HG03442 (cell line): Measurements from ENCODE around the gene SLC27A2.

ENCODE experiments used
- ATAC-seq: cut with Tn5 transposase; IDR thresholded peaks from one replicate; pipeline ENCODE4 v1.9.1; 2021; ENCODE audit warnings: mild to moderate bottlenecking, moderate library complexity; ENCODE audit not compliant: unreplicated experiment

SLC27A2 gene

GRCh38 chr15:50262533-50262932 is 80.5 kb downstream of the SLC27A2 start:
- ATAC-seq, result no peak

DNA sequence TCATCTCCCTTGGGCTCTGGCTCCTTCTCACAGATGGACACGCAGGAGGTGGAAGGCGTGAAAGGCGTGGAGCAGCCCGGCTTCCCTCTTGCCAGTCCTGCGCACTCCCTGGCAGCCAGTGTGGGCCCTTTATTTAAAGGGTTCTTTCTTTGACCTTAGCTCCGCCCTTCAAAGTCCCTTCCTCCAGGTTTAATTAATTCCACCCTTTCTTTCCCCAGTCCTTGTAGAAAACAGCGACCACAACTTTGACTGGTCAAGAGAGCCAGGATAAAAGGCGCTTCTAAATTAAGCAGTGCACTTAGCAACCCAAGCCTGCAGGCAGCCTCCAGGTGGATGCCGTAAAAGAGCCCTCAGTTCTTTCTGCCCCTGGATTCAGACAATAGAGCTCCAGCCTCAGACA is 83.6 kb downstream of the SLC27A2 start, which contains the start of gene HDC:
Gene HDC (minus strand): TSS at position 107 of the 400 bp plus-strand sequence. CDS start 103 bp downstream, at position 4.
- ATAC-seq, result no peak

DNA sequence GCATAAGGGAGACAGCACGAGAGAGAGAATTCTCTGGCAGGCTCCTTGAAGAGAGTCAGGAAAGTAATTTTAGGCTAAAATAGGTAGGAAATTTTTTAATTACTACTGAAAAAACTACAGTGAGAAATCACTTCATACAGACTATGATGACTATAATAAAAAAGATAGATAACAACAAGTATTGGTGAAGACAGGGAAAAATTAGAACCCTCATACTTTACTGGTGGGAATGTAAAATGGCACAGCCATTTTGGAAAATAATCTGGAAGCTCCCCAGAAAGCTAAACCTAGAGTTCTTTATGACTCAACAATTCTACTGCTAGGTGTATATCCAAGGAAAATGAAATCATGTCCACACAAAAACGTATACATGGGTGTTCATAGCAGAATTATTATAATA is 85.6 kb downstream of the SLC27A2 start:
- no peak for ATAC-seq

GRCh38 chr15:50275091-50275490 is 93.1 kb downstream of the SLC27A2 start:
- ATAC-seq, result no peak

- no peak for ATAC-seq
These were observed 93.9 kb downstream of the SLC27A2 start for GRCh38 chr15:50275908-50276307.

- ATAC-seq, result no peak
These were observed 95.4 kb downstream of the SLC27A2 start for GRCh38 chr15:50277370-50277769.

DNA sequence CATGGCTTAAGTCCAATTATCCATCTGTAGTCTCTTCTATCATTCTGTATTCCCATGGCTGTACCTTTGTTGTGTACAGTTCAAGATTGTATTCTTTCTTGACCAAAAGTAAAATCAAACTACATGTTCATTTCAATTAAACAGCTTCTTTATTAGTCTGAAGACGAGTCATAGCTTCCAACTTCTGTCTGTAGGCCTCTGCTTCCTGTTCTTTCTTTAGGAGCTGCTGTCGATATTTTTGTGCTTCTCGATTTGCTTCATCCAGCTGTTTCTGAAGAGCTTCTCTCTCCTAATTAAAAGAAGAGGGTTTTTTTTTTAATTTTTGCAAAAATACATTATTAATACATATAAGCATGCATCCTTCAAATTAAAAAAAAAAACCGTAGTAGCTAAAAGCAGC is 96.5 kb downstream of the SLC27A2 start:
- ATAC-seq, result no peak

DNA sequence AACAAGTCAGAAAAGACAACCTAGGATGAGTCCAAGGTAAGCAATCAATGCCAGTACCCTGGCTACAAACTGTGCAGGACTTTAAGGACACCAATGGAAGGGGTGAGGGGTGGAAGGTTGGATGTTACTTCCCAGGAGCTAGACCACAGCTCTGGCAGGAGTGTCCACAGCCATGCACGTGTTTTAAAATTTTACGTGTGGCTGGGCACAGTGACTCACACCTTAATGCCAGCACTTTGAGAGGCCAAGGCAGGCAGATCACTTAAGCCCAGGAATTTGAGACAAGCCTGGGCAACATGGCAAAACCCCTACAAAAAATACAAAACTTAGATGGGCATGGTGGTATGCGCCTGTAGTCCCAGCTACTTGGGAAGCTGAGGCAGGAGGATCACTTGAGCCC is 98.3 kb downstream of the SLC27A2 start:
- no peak for ATAC-seq

DNA sequence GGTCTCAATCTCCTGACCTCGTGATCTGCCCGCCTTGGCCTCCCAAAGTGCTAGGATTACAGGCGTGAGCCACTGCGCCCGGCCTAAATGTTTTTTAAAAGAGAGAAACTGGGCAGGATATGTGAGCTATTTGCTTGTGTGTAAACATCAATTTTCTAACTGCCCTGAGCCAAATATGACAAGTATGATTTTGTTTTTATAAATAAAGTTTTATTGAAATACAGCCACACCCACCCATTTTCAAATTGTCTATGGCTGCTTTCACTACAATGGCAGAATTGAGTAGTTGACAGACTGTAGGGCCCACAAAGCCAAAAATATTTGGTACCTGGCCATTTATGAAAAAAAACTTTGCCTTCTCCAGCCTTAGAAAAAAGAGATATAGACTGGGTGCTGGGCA is 99.4 kb downstream of the SLC27A2 start:
- ATAC-seq, result no peak
